ENCODE results near the gene ARID1B. TPM values are rescaled to one million over a fixed set of nuclear protein-coding genes. Genes with fewer than 3 reads are reported as not detected.

The ARID1B gene
- total and polyA plus RNA-seq, 2 of the 4 experiments (the other 2 are of a cell fraction), result 14.5 to 20.1 TPM

GRCh38 chr6:156995502-156995901 lies 218.3 kb downstream of the ARID1B start:
- Histone ChIP-seq H3K4me3 (ENCODE audit: insufficient read depth, low read depth, low read length) (no peak overlapping the region), H4K8ac (ENCODE audit: low read depth in 2 of 2, low read length in 2 of 2) (no peak overlapping the region), H3K27ac (ENCODE audit: insufficient read depth, low read length) (no peak overlapping the region), H2BK15ac (ENCODE audit: low read depth, low read length) (no peak overlapping the region), H2BK5ac (ENCODE audit: low read depth, low read length, poor library complexity, severe bottlenecking) (no peak overlapping the region), H4K91ac (ENCODE audit: insufficient read depth, low read depth, low read length) (no peak overlapping the region), H2BK120ac (ENCODE audit: low read depth, low read length) (no peak overlapping the region), H3K23ac (ENCODE audit: low read depth, low read length) (no peak overlapping the region), H3K4ac (ENCODE audit: low read depth, low read length) (no peak overlapping the region), H2BK20ac (ENCODE audit: low read depth, low read length) (no peak overlapping the region), H3K4me2 (ENCODE audit: low read depth, low read length) (no peak overlapping the region), H3K4me1 (ENCODE audit: control insufficient read depth, insufficient read depth, low read length) (peaks cover 10% of the 10 kb centered on the region), H3K9ac (ENCODE audit: low read depth, low read length) (no peak overlapping the region), H2AK5ac (ENCODE audit: low read depth, low read length) (no peak overlapping the region), H3K14ac (replicated peaks; ENCODE audit: low read depth, low read length) (no peak overlapping the region), H3K56ac (ENCODE audit: extremely low read depth, insufficient read depth, low read length) (no peak overlapping the region), H4K20me1 (ENCODE audit: insufficient read depth, low read length) (peaks cover 23% of the 10 kb centered on the region), H3K79me1 (ENCODE audit: low read depth in 1 of 2, low read length in 2 of 2) (peaks cover 44 to 71% of the 10 kb centered on the region in 2 experiments), H3K9me1 (ENCODE audit: insufficient read depth, low read length) (peaks cover 9% of the 10 kb centered on the region; the same call in 1 of the 2 replicates), H3K9me3 (ENCODE audit: control insufficient read depth, insufficient read depth, low read length) (no peaks in the 10 kb centered on the region), H4K5ac (ENCODE audit: low read depth, low read length) (no peak overlapping the region), H2AK9ac (replicated peaks; ENCODE audit: low read depth, low read length, poor library complexity) (no peak overlapping the region), H3K27me3 (ENCODE audit: control insufficient read depth, insufficient read depth, low read length) (no peaks in the 10 kb centered on the region), H3K18ac (ENCODE audit: low read depth, low read length) (no peak overlapping the region), H2AFZ (replicated peaks; ENCODE audit: low read length, poor library complexity) (no peak overlapping the region), H3K36me3 (ENCODE audit: control insufficient read depth, insufficient read depth, low read length) (no peaks in the 10 kb centered on the region)
- no TSS peak for BruUV-seq (replicated peaks)
- POLR2A ChIA-PET (ENCODE audit: unreplicated experiment), result no interaction called here
- DNase-seq (no peak), ATAC-seq (ENCODE audit: low read depth) (no peak)
- no CpG with 5 or more reads among the region's 5 CpGs for WGBS, 2 experiments (ENCODE audit: extremely low coverage in 2 of 2, insufficient read length in 1 of 2)
- TF ChIP-seq NFE2L2 (IDR thresholded peaks at IDR 0.05; ENCODE audit: low read depth, low read length) (no peak), MAZ (IDR thresholded peaks at IDR 0.05; ENCODE audit: borderline replicate concordance, low read depth, low read length) (no peak), CTCF (conservative IDR thresholded peaks at IDR 0.05; ENCODE audit: low read depth, low read length) (no peak), USF2 (IDR thresholded peaks at IDR 0.05; ENCODE audit: low read depth, low read length) (no peak), ELK1 (IDR thresholded peaks at IDR 0.05; ENCODE audit: borderline replicate concordance, low read depth, low read length) (no peak)
- intact Hi-C loops (cut with micrococcal nuclease) (no loop called here), in situ Hi-C loops (cut with MboI; ENCODE audit: low sequenced_read_pairs) (no loop called here), dilution Hi-C loops (cut with HindIII; ENCODE audit: low sequenced_read_pairs, unreplicated experiment) (no loop called here)
- CTCF ChIA-PET, result no interaction called here

All from IMR-90 (cell line).